GM08714 (cell line): ENCODE measurements around the gene VPS13D.

Source experiments
- H3K4me3 ChIP-seq: fragments of 200-500 bp; sonication (Bioruptor generic); 2 replicates; pipeline ENCODE4 v1.5.1; 2014; ENCODE audit warnings: mild to moderate bottlenecking, low read length, inconsistent platforms
- ZNF274 ChIP-seq: IDR thresholded peaks from 2 replicates; pipeline ENCODE4 v1.6.1; 2012; ENCODE audit warnings: mild to moderate bottlenecking, low read depth, low read length

Gene VPS13D

GRCh38 chr1:12279003-12279402 lies 49.2 kb downstream of the VPS13D start:
- H3K4me3 ChIP-seq, result no peak overlapping the region
- no peak for TF ChIP-seq ZNF274

- TF ChIP-seq ZNF274, result no peak
- H3K4me3 ChIP-seq, result no peak overlapping the region
Observed at GRCh38 chr1:12279728-12280464, 50.1 kb downstream of the VPS13D start.

GRCh38 chr1:12282142-12282541 lies 52.3 kb downstream of the VPS13D start:
- TF ChIP-seq ZNF274, result no peak
- no peak overlapping the region for H3K4me3 ChIP-seq

- no peak for TF ChIP-seq ZNF274
- H3K4me3 ChIP-seq, result no peak overlapping the region
Observed at GRCh38 chr1:12284486-12284885, 54.7 kb downstream of the VPS13D start.

- no peak overlapping the region for H3K4me3 ChIP-seq
Observed at GRCh38 chr1:12285496-12286143, 55.8 kb downstream of the VPS13D start.

GRCh38 chr1:12287869-12288268 lies 58.0 kb downstream of the VPS13D start:
- TF ChIP-seq ZNF274, result no peak
- H3K4me3 ChIP-seq, result no peak overlapping the region

More at GRCh38 chr1:12285496-12286143, 55.8 kb downstream of the VPS13D start:
- no peak for TF ChIP-seq ZNF274

GRCh38 chr1:12290828-12291227 lies 61.0 kb downstream of the VPS13D start:
- no peak for TF ChIP-seq ZNF274
- no peak overlapping the region for H3K4me3 ChIP-seq

DNA sequence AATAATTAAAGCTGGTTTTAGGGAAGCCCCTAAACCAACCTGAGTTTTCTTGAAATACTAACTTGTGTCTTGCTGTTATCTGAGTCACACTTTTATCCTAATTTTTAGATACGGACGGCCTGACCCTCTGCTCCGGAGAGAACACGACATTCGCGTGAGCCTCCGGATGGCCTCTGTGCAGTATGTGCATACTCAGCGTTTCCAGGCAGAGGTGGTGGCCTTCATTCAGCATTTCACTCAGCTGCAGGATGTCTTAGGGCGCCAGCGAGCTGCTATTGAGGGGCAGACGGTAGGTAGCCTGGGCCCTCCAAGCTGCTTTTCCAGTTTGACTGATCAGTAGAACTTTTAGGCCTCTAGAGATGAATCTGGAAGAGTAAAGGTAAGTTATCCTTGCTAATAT lies 63.6 kb downstream of the VPS13D start:
- no peak for TF ChIP-seq ZNF274
- H3K4me3 ChIP-seq, result no peak overlapping the region

DNA sequence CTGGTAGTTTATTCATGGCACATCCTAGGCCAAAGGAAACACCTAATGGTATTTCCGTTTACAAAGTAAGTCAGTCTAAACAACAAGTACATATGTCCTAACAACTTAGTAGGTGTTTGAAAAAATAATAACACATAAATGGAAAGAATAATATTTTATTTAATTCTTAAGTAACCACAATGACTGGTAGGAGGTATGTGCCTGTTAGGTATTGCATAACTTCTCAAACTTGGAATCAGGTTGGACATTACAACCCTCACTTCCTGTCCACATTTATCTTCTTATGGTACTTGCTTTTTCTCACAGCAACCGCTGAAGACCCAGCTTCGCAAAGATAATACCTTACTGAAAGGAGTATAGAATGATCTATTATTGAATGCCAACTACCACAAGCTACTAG lies 64.2 kb downstream of the VPS13D start:
- TF ChIP-seq ZNF274, result no peak
- H3K4me3 ChIP-seq, result no peak overlapping the region

DNA sequence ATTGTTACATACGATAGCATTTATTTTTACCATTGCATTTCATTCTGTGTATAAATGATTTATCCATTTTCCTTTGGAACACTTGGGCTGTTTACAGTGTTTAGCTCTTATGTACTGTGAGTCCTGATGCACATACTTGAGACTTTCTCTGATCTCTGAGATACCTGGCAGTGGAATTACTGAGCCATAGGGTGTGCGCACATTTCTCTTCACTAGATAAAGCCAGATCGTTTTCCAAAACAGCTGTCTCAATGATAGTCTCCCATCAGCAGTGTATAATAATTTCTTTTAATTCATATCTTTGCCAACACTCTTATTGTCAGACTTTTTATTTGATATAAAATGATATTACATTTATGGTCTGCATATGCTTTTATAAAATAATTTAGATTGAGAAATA lies 66.2 kb downstream of the VPS13D start:
- H3K4me3 ChIP-seq, result no peak overlapping the region
- no peak for TF ChIP-seq ZNF274

GRCh38 chr1:12296623-12297022 lies 66.8 kb downstream of the VPS13D start:
- TF ChIP-seq ZNF274, result no peak
- H3K4me3 ChIP-seq, result no peak overlapping the region

- H3K4me3 ChIP-seq, result no peak overlapping the region
- TF ChIP-seq ZNF274, result no peak
Observed at GRCh38 chr1:12300706-12301105, 70.9 kb downstream of the VPS13D start.

DNA sequence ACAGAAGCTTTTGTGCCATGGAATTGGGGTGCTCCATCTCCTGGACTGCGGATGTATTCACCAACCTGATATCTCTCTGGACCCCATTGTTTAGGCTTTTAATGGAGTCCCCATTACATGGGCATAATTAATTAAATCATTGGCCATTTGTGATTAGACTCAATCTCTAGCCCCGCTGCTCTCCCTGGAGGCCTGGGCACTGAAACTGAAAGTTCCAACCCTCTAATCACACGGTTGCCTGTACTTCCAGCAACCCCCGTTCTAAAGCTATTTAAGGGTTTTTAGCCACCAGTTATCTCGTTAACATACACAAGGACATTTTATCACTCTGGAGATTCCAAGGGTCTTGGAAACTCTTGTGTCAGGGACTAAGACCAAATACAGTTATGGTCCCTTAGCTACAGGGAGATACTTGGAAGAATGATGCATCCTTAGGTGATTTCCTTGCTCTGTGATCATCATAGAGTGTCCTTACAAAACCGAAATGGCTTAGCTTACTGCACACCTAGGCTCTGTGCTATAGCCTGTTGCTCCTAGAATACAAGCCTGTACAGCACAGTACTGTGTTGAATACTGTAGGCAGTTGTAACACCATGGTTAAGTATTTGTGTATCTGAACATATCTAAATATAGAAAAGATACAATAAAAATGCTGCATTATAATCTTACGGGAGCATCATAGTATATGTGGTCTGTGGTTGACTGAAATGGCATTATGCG lies 71.8 kb downstream of the VPS13D start:
- H3K4me3 ChIP-seq, result no peak overlapping the region

GRCh38 chr1:12302798-12303447 lies 73.1 kb downstream of the VPS13D start:
- no peak for TF ChIP-seq ZNF274
- H3K4me3 ChIP-seq, result no peak overlapping the region

More for the DNA sequence above, 71.8 kb downstream of the VPS13D start:
- no peak for TF ChIP-seq ZNF274
